ENCODE measurements around the gene PPL. TPM values are rescaled to one million over a fixed set of nuclear protein-coding genes. Genes with fewer than 3 reads are reported as not detected.
"Not testable (repeated sequence)": the region's sequence is repeated elsewhere in the genome, so short reads cannot be mapped to it uniquely, and the experiment has no call there.

Gene PPL
- total and polyA plus RNA-seq, 3 donors from 2014 or later, result 5.4 to 6.8 (median 6.1) TPM

DNA sequence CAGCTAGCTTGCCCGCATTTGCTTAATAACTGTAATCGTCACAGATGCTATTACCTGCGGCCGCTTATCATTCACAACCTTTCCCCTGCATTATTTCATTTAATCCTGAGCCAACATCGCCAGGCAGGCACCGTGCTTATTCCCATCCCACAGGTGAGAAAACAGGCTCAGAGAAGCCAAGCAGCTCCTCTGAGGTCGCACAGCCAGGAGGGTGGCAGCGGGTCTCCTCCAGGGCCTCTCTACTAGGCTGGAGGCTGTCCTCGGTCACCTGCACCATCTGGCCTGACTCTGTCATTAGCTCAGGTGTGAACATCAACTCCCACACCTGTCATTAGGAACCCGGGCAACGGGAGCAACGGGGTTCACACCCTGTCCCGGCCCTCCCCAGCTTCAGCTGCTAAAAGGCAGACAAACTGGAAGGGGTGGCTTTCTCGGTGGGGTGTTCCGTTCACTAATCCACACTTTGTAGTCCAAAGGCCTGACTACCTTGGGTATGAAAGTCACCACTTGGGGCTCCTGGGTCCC, 3.0 kb downstream of the PPL start:
- Histone ChIP-seq H3K27ac (no peak overlapping the region), H3K27me3 (no peaks in the 10 kb centered on the region), H3K36me3 (ENCODE audit: low read depth, missing control alignments) (no peaks in the 10 kb centered on the region), H3K4me3 (no peak overlapping the region), H3K4me1 (peaks cover 8% of the 10 kb centered on the region), H3K9me3 (no peaks in the 10 kb centered on the region)
- DNase-seq, result no peak
- WGBS, 2 donors, result 90 to 91% methylated on average over 12 to 15 of the region's 15 CpGs
- intact Hi-C loops (cut with DNase I; ENCODE audit: low total_unique reads), result no loop called here
- TF ChIP-seq POLR2A (IDR thresholded peaks at IDR 0.05), result no peak
- TF ChIP-seq, protein P1, sequence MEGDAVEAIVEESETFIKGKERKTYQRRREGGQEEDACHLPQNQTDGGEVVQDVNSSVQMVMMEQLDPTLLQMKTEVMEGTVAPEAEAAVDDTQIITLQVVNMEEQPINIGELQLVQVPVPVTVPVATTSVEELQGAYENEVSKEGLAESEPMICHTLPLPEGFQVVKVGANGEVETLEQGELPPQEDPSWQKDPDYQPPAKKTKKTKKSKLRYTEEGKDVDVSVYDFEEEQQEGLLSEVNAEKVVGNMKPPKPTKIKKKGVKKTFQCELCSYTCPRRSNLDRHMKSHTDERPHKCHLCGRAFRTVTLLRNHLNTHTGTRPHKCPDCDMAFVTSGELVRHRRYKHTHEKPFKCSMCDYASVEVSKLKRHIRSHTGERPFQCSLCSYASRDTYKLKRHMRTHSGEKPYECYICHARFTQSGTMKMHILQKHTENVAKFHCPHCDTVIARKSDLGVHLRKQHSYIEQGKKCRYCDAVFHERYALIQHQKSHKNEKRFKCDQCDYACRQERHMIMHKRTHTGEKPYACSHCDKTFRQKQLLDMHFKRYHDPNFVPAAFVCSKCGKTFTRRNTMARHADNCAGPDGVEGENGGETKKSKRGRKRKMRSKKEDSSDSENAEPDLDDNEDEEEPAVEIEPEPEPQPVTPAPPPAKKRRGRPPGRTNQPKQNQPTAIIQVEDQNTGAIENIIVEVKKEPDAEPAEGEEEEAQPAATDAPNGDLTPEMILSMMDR (IDR thresholded peaks at IDR 0.05), result no peak

DNA sequence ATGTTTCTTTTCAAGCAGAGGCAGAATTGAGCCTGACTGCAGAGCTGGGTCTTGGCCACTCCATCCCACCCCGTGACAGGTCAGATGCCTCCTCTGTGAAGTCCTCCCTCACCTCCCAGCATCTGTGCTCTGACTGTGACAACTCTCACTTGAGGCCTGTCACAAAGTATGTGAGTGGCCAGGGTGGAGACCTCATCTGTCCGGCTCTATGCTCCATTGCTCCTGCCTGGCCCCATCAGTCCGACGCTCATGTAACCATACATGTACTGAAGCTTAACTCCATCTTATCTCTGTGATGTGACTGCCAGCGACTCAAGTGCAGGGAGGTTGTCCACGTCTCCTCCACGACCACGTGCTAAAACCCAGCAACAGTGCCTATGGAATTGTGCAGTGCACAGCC, 3.5 kb downstream of the PPL start:
- TF ChIP-seq, protein P1 (IDR thresholded peaks at IDR 0.05), result no peak
- TF ChIP-seq POLR2A (IDR thresholded peaks at IDR 0.05), result no peak
- Histone ChIP-seq H3K4me3 (no peak overlapping the region), H3K27me3 (no peaks in the 10 kb centered on the region), H3K4me1 (peaks cover 8% of the 10 kb centered on the region), H3K27ac (no peak overlapping the region), H3K36me3 (ENCODE audit: low read depth, missing control alignments) (no peaks in the 10 kb centered on the region), H3K9me3 (no peaks in the 10 kb centered on the region)
- DNase-seq, result no peak
- intact Hi-C loops (cut with DNase I; ENCODE audit: low total_unique reads), result no loop called here
- 82 to 100% methylated on average over 3 to 8 of the region's 8 CpGs for WGBS, 2 donors

DNA sequence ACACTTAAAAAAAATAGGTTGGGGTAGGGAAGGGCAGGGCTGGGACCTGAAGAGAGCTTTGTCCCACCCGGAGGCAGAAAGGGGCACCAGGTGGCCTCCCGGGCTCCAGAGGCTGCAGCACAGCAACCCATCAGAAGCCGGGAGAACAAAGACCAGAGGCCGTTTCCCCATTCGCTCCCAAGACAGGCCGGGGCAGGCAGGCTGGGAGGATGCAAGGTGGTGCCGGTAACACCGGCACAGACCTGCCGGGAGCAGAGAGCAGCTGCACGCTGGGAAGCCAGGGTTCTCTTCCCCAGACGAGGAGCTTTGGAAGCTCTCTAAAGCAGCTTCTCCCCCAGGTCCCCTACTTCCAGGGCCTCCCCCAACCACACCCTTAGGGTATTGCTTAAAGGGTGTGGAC, 5.6 kb downstream of the PPL start:
- H3K4me1 ChIP-seq, result peaks cover 8% of the 10 kb centered on the region
- TF ChIP-seq, protein P1 (IDR thresholded peaks at IDR 0.05), result no peak
- no peak for TF ChIP-seq POLR2A (IDR thresholded peaks at IDR 0.05)
- H3K36me3 ChIP-seq (ENCODE audit: low read depth, missing control alignments), result no peaks in the 10 kb centered on the region
- intact Hi-C loops (cut with DNase I; ENCODE audit: low total_unique reads), result no loop called here
- H3K9me3 ChIP-seq, result no peaks in the 10 kb centered on the region
- WGBS, 2 donors, result 85 to 88% methylated on average over 11 of the region's 11 CpGs
- no peaks in the 10 kb centered on the region for H3K27me3 ChIP-seq
- no peak overlapping the region for H3K4me3 ChIP-seq
- no peak overlapping the region for H3K27ac ChIP-seq
- no peak for DNase-seq

DNA sequence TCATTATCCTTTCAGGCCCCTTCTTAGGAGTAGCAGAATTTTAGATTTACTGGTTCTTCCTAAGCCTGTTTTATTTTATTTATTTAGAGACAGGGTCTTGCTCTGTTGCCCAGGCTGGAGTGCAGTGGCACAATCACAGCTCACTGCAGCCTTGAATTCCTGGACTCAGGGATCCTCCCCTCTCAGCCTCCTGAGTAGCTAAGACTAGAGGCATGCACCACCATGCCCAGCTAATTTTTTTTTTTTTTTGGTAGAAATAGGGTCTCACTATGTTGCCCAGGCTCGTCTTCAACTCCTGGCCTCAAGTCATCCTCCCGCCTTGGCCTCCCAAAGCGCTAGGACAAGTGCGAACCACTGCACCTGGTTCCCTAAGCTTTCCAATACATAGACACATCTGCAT, 7.3 kb downstream of the PPL start:
- H3K36me3 ChIP-seq (ENCODE audit: low read depth, missing control alignments); DNase-seq; H3K9me3 ChIP-seq; H3K27me3 ChIP-seq; intact Hi-C loops (cut with DNase I; ENCODE audit: low total_unique reads); H3K4me1 ChIP-seq; H3K27ac ChIP-seq; H3K4me3 ChIP-seq: not testable (repeated sequence)
- WGBS, 2 donors, result 95 to 100% methylated on average over 4 of the region's 4 CpGs

DNA sequence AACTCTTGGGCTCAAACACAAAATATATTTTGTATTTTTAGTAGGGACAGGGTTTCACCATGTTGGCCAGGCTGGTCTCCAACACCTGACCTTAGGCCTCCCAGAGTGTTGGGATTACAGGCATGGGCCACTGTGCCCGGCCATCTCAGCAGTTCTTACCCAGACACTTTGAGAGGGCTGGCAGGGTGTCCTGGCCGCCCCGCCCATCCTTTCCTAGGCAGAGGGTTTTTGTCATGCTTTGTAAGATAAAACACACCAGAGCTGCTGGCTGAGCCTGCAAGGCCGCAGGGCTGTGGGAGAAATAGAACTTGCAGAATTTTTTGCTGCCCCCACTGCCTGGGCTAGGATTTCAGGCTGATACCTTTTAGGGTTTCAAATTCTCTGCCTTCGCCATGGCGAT, 8.7 kb downstream of the PPL start:
- TF ChIP-seq POLR2A (IDR thresholded peaks at IDR 0.05), result no peak
- TF ChIP-seq, protein P1 (IDR thresholded peaks at IDR 0.05), result no peak
- intact Hi-C loops (cut with DNase I; ENCODE audit: low total_unique reads), result no loop called here
- no peaks in the 10 kb centered on the region for H3K36me3 ChIP-seq (ENCODE audit: low read depth, missing control alignments)
- no peaks in the 10 kb centered on the region for H3K9me3 ChIP-seq
- H3K27me3 ChIP-seq, result no peaks in the 10 kb centered on the region
- no peak overlapping the region for H3K4me3 ChIP-seq
- H3K27ac ChIP-seq, result no peak overlapping the region
- H3K4me1 ChIP-seq, result no peaks in the 10 kb centered on the region
- WGBS, 2 donors, result 85 to 97% methylated on average over 6 of the region's 6 CpGs
- DNase-seq, result no peak

Measured in testis (tissue), 3 donors.